GM19240 (cell line): ENCODE results near the gene TSSC4.

ENCODE experiments used
- DNase-seq: peaks from one replicate; pipeline ENCODE4 v3.0.0; 2011; ENCODE audit warnings: low spot score; ENCODE audit not compliant: insufficient read length

Gene TSSC4

GRCh38 chr11:2433106-2433925, 32.8 kb downstream of the TSSC4 start:
- DNase-seq: no peak

- DNase-seq: no peak
Observed at GRCh38 chr11:2434008-2434407, 33.5 kb downstream of the TSSC4 start.

DNA sequence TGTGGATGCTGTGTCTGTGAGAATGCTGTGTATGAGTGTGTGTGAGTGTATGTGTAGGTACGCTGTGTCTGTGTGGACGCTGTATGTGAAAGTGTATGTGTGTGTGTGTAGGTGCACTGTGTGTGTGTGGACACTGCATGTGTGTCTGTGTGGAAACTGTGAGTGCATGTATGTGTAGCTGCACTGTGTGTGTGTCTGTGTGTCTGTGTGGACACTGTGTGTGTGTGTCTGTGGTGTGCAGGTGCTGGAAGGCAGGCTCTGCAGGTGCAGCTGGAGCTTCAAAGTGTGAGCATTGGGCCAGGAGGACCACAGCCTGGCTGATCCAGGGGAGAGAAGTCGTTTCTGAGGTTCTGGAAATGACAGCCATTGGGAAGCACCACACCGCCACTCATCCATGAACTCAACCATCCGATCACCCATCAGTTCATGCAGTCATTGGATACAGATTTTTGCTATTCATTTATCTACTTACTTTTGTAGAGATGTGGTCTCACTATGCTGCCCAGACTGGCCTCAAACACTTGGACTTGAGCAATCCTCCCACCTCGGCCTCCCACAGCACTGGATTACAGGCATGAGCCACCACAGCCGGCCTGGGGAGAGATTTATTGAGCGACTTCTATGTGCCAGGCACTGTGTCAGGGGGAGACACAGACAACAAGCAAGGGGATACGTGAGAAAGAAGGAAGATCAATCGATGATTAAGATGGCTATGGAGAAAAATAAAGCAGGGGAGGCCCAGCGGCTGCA, 34.1 kb downstream of the TSSC4 start:
- DNase-seq: no peak

- no peak for DNase-seq
Observed at GRCh38 chr11:2435288-2436012, 34.9 kb downstream of the TSSC4 start.

- DNase-seq: no peak
Observed at GRCh38 chr11:2436013-2436520, 35.5 kb downstream of the TSSC4 start.

DNA sequence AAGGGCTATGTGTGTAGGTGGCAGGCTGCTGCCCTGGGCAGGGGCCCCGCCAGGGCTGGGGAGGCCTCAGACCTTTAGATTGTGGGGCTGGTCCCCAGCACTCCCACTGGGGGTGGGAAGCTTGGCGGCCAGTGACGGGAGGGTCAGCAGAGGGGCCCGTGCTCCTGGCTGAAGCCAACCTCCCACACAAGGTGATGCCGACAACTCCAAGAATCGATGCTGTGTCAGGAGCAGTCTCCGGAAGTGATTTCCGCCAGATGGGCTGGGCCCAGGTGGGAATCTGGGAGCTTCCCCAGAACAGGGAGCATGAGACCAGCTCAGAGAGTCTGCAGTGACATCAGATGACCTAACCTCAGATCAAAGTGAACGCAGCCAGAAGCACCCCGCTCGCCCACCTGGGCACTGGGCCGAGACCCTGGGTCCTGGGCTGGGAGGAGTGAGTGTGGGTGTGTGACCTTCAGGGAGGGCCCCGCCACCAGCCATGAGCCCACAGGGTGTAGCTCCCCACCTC, 36.0 kb downstream of the TSSC4 start:
- no peak for DNase-seq

DNA sequence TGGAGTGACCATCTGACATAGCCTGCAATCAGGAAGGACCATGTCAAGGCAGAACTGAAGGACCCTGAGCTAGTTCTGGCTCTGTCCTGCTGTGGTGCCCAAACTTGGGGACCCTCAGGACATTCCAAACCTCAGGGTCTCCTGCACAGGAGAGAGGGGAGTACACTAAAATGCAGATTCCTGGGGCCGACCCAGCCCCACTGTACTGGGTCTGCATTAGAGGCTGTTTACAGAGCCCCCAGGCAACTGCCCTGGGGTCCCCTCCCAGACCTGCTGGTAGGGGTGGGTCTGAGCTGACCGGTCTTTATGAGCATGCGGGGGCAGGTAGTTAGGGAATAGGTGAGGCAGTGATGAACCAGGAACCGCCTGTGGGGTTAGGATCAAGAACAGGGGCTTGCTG, 37.0 kb downstream of the TSSC4 start:
- no peak for DNase-seq

GRCh38 chr11:2439820-2440219, 39.3 kb downstream of the TSSC4 start:
- DNase-seq: no peak

- DNase-seq: no peak
Observed at GRCh38 chr11:2440646-2441045, 40.1 kb downstream of the TSSC4 start.

GRCh38 chr11:2441171-2441570, 40.6 kb downstream of the TSSC4 start:
- DNase-seq: no peak

GRCh38 chr11:2442589-2442988, 42.0 kb downstream of the TSSC4 start:
- no peak for DNase-seq

DNA sequence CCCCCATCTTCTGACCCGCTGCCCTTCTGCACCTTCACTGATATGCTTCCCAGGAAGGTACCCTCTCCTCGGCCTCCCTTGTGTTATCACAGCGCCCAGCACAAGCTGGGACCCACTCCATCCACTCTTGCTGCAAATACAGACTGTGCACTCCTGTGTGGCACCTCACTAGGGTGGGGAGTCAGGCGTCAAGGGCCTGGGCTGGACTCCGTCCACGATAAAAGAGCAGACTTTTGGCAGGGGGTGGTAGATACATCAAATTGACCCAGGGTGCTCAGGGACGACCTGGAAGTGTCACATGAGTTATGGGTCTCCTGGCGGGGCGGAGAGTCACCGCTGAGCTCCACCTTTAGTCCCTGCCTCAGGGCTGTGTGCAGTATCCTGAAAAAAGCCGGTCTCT, 42.9 kb downstream of the TSSC4 start:
- DNase-seq: no peak

GRCh38 chr11:2443881-2444820, 43.6 kb downstream of the TSSC4 start, which contains the start of gene TRPM5:
Gene TRPM5, minus strand, starts transcription at chr11:2444514. Its CDS starts 21,478 bp downstream, at chr11:2423036.
- DNase-seq: no peak

GRCh38 chr11:2444821-2445745, 44.5 kb downstream of the TSSC4 start, which contains the start of gene KCNQ1:
Gene KCNQ1, plus strand, starts transcription at chr11:2445008. Its CDS starts 91 bp downstream, at chr11:2445099.
- no peak for DNase-seq

DNA sequence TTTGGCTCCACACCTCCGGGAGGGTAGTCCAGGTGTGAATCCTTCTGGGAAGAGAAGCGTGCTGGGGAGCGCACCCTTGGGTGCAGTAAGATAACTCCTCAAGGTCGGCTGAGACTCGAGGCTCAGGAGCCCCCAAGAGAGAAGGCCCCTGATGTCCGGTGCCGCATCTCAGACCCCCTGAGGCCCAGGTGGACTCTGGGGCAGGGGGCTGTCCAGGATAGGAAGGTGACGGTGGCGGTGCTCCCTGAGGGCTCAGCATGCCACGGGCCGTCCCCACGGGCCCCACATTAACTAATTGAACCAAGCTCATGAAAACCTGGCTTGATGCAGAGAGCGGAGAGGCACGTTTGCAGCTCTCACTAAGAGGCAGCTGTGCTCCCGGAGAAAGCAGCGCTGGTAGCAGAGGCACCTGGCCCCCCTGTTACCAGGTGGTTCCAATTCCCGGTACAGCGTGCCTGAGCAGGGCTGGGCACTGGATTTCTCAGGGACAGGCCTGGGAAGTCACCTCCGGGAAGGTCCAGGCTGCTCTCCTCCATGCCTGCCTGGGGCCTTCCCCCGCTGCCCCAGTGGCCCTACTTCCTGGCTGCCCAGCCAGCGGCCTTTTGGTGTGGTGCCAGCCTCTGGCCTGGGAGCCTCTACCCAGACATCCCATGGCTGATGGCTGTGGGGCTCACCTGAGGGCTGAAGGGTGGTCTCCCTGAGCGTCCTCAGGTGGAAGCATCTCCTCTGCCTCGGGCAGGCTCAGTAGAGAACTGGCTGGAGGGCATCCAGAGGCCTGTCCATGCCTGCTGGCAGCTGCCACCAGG, 45.4 kb downstream of the TSSC4 start:
- no peak for DNase-seq

DNA sequence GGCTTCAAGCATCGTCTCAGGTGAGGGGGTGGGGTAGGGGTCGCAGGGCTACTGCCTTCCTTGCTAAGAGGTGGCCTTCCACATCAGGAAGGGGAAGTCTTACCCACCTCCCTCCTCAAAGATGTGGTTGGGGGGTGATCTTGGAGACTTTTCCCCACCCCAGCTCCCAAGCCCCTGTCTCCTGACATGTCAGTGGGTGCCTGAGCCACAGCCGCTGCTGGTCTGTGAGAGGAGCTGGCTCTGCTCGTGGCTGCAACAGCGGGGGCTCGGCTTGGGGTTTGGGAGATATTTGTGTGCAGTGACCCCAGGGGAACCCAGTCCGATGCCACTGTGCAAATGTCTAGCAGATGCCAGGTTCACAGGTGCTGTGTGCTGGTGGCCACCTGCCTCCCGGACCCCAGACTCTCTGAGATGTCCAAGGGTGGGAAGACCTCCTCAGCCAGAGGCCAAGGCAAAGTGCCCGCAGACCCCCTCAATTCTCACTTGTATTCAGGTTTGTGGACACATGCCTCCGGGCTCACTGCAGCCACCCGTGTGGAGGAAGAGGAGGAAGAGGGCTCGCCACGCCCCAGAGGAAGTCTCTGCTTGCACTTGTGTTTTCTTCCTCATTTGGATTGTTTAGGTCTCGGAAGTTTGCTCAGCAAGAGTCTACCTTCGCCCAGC, 46.2 kb downstream of the TSSC4 start:
- no peak for DNase-seq

- DNase-seq: no peak
Observed at GRCh38 chr11:2447253-2447950, 46.9 kb downstream of the TSSC4 start.
